GM21786 (cell line): ENCODE measurements around the gene TRAK1.
A peak's percentile ranks its signal among the peaks of the same experiment; 100 is the strongest.

Source experiments
- ATAC-seq: cut with Tn5 transposase; IDR thresholded peaks from one replicate; pipeline ENCODE4 v1.9.1; 2021; ENCODE audit not compliant: unreplicated experiment

The TRAK1 gene

GRCh38 chr3:42090973-42091731 is at the start of gene TRAK1:
TRAK1 (plus strand) TSS chr3:42091357; CDS start chr3:42091470, 113 bp downstream.
- no peak for ATAC-seq

- ATAC-seq = no peak
Observed at GRCh38 chr3:42042747-42043098, 48.4 kb upstream of the TRAK1 start.

- no peak for ATAC-seq
Observed at GRCh38 chr3:42043099-42043813, 47.9 kb upstream of the TRAK1 start.

- ATAC-seq = no peak
Observed at GRCh38 chr3:42045708-42046243, 45.4 kb upstream of the TRAK1 start.

- peak; percentile 49 for ATAC-seq
Observed at GRCh38 chr3:42048526-42048925, 42.6 kb upstream of the TRAK1 start.

- ATAC-seq = no peak
Observed at GRCh38 chr3:42050126-42050525, 41.0 kb upstream of the TRAK1 start.

- ATAC-seq = no peak
Observed at GRCh38 chr3:42051384-42052131, 39.6 kb upstream of the TRAK1 start.

GRCh38 chr3:42052132-42052483 is 39.0 kb upstream of the TRAK1 start:
- ATAC-seq = no peak

- no peak for ATAC-seq
Observed at GRCh38 chr3:42052484-42053351, 38.4 kb upstream of the TRAK1 start.

- no peak for ATAC-seq
Observed at GRCh38 chr3:42053476-42053875, 37.7 kb upstream of the TRAK1 start.

GRCh38 chr3:42055291-42055690 is 35.9 kb upstream of the TRAK1 start:
- no peak for ATAC-seq

GRCh38 chr3:42056840-42057239 is 34.3 kb upstream of the TRAK1 start:
- ATAC-seq = no peak

- ATAC-seq = peak; percentile 80
Observed at GRCh38 chr3:42057561-42058211, 33.5 kb upstream of the TRAK1 start.

- ATAC-seq = no peak
Observed at GRCh38 chr3:42061025-42061712, 30.0 kb upstream of the TRAK1 start.

GRCh38 chr3:42061713-42062380 is 29.3 kb upstream of the TRAK1 start:
- no peak for ATAC-seq

- ATAC-seq = no peak
Observed at GRCh38 chr3:42062464-42062863, 28.7 kb upstream of the TRAK1 start.

GRCh38 chr3:42063888-42064287 is 27.3 kb upstream of the TRAK1 start:
- no peak for ATAC-seq

GRCh38 chr3:42066516-42067181 is 24.5 kb upstream of the TRAK1 start:
- ATAC-seq = peak; percentile 28
